ENCODE results near the gene PECR.

PECR gene

DNA sequence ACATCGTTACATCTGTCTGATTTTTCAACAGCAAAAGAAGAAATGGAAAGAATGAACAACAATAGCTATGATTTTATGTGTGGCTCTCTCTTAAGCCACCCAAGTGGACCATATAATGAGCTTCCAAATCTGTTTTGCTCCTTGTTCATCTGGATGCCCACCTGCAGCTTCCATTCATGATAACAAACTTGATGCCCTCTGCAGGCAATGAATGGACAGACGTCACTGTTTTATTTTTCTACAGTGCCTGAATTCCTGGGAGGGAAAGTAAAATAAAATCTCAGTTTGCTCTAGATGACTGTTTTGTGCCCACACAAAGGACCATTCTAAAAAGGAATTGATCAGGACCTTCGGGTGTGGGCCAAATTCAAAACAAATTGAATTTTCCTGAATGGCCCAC is 73.2 kb downstream of the PECR start:
- no peaks in the 10 kb centered on the region for H3K36me3 ChIP-seq (ENCODE audit: control insufficient read depth, insufficient read depth, low read length, severe bottlenecking)
- no peaks in the 10 kb centered on the region for H3K27me3 ChIP-seq (replicated peaks; ENCODE audit: control insufficient read depth, insufficient read depth, low read length)
- H3K9ac ChIP-seq (ENCODE audit: low read length) = no peak overlapping the region
- H3K4me1 ChIP-seq (ENCODE audit: control insufficient read depth, insufficient read depth, low read length) = peaks cover 19% of the 10 kb centered on the region
- DNase-seq (ENCODE audit: low read depth) = no peak
- H3K9me3 ChIP-seq (ENCODE audit: control insufficient read depth, low read length) = no peaks in the 10 kb centered on the region
- no peak overlapping the region for H3K4me3 ChIP-seq (ENCODE audit: low read length)

DNA sequence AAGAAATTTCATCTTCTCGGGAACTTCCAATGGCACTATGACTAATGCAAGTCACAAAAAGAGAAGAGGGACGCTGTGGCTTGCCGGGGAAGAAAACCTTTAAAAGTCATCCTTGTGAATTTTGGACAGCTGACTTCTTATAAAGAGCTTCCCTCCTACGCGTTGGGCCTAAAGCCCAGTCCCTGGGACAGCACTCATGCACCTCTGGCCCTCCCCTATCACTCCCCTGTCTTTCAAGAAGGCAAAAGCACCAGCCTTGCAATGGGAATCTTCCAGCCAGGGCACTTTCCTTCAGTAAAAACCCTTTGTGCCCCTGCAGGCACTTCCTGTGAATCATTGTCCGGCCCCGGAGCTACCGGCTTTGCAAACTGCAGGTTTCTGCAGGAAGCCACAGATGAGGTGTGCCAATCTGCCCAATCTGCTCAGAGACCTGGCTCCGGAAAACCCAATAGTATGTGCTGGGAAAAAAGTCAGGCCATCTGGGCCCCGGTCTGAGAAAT is 75.4 kb downstream of the PECR start:
- Histone ChIP-seq H3K9me3 (ENCODE audit: control insufficient read depth, low read length) (no peaks in the 10 kb centered on the region), H3K9ac (ENCODE audit: low read length) (no peak overlapping the region), H3K4me1 (ENCODE audit: control insufficient read depth, insufficient read depth, low read length) (peaks cover 6% of the 10 kb centered on the region), H3K36me3 (ENCODE audit: control insufficient read depth, insufficient read depth, low read length, severe bottlenecking) (no peaks in the 10 kb centered on the region), H3K4me3 (ENCODE audit: low read length) (no peak overlapping the region), H3K27me3 (replicated peaks; ENCODE audit: control insufficient read depth, insufficient read depth, low read length) (no peaks in the 10 kb centered on the region)
- no peak for DNase-seq (ENCODE audit: low read depth)

DNA sequence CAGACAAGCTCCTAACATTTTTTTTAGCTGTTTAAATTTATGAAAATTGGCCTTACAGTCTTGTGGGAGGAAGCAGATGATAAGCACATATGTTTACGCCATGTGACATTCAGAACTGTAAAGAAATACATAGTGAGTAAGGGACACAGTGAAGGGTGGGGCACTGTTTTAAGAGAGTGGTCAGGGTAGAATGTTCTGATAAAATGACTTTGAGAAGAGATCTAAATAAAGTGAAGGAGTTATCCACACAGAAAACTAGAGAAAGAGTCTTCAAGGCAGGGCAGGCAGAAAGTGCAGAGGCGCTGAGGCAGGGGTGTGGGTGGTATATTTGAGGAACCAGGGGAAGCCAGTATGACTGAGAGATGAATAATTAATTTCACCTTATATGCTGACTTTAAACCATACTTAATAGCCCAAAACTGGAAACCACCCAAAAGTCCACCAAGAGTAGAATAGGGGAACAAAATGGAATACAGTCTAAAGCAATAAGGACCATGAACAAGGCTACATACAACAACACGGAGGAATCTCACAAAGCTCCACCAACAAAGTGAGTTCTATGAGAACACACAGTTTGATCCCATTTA is 76.8 kb downstream of the PECR start:
- no peak overlapping the region for H3K9ac ChIP-seq (ENCODE audit: low read length)
- DNase-seq (ENCODE audit: low read depth) = no peak
- no peaks in the 10 kb centered on the region for H3K9me3 ChIP-seq (ENCODE audit: control insufficient read depth, low read length)

DNA sequence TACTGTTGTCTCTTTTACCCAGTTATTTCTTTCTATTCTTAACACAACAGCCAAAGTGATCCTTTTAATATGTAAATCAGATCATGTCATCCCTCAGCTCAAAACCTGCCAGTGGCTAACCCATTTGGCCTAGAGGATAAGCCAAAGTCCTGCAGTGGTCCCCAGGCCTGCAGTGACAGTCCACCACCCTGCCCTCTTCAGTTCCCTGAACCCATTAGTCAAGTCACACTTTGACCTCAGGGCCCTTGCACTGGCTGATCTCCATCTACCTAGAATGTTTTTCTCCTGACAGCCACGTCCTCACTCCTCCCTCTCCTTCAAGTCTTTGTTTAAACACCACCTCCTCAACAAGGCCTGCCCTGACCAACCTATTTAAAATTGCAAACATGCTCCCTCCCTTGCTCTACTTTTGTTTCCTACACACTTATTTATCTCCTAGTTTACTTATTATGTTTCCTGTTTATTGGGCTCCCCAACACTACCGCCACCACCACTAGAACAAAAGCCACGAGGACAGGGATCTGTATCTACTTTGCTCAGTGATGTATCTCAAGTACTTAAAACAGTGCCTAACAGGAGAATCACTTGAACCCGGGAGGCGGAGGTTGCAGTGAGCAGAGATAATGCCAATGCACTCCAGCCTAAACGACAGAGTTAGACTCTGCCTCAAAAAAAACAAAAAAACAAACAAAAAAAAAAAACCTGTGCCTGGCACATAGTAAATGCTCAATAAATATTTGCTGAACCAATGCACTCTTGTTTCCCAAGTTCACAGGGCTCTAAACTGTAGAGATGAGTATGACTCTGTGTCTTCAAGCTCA is 77.5 kb downstream of the PECR start:
- Histone ChIP-seq H3K4me3 (ENCODE audit: low read length) (no peak overlapping the region), H3K9ac (ENCODE audit: low read length) (no peak overlapping the region), H3K36me3 (ENCODE audit: control insufficient read depth, insufficient read depth, low read length, severe bottlenecking) (peaks cover 8% of the 10 kb centered on the region), H3K4me1 (ENCODE audit: control insufficient read depth, insufficient read depth, low read length) (peaks cover 6% of the 10 kb centered on the region), H3K27me3 (replicated peaks; ENCODE audit: control insufficient read depth, insufficient read depth, low read length) (no peaks in the 10 kb centered on the region), H3K9me3 (ENCODE audit: control insufficient read depth, low read length) (no peaks in the 10 kb centered on the region)
- no peak for DNase-seq (ENCODE audit: low read depth)

More for the DNA sequence above, 76.8 kb downstream of the PECR start:
- Histone ChIP-seq H3K27me3 (replicated peaks; ENCODE audit: control insufficient read depth, insufficient read depth, low read length) (no peaks in the 10 kb centered on the region), H3K4me3 (ENCODE audit: low read length) (no peak overlapping the region), H3K36me3 (ENCODE audit: control insufficient read depth, insufficient read depth, low read length, severe bottlenecking) (peaks cover 5% of the 10 kb centered on the region), H3K4me1 (ENCODE audit: control insufficient read depth, insufficient read depth, low read length) (peaks cover 6% of the 10 kb centered on the region)

DNA sequence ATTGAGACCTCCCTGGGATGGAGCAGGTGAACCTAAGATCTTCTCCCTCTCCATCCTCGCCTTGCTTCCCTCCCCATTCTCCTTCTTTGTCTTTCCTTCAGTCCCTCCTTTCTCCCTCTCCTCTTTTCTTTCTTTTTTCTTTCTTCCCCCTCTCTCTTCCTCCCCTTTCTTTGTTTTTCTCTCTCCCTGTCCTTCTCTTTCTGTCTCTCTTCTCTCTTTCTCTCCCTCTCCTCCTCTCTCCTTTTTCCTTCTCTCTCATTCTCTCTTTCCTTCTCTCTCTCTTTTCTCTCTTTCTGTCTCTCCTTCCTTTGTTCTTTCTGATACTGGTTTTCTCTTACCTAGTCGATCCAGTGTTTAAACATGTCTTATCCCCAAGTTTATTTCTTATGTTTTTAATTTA is 78.9 kb downstream of the PECR start:
- Histone ChIP-seq H3K4me3 (ENCODE audit: low read length) (no peak overlapping the region), H3K9ac (ENCODE audit: low read length) (no peak overlapping the region), H3K36me3 (ENCODE audit: control insufficient read depth, insufficient read depth, low read length, severe bottlenecking) (peaks cover 11% of the 10 kb centered on the region), H3K9me3 (ENCODE audit: control insufficient read depth, low read length) (no peaks in the 10 kb centered on the region), H3K4me1 (ENCODE audit: control insufficient read depth, insufficient read depth, low read length) (peaks cover 6% of the 10 kb centered on the region), H3K27me3 (replicated peaks; ENCODE audit: control insufficient read depth, insufficient read depth, low read length) (no peaks in the 10 kb centered on the region)
- no peak for DNase-seq (ENCODE audit: low read depth)

DNA sequence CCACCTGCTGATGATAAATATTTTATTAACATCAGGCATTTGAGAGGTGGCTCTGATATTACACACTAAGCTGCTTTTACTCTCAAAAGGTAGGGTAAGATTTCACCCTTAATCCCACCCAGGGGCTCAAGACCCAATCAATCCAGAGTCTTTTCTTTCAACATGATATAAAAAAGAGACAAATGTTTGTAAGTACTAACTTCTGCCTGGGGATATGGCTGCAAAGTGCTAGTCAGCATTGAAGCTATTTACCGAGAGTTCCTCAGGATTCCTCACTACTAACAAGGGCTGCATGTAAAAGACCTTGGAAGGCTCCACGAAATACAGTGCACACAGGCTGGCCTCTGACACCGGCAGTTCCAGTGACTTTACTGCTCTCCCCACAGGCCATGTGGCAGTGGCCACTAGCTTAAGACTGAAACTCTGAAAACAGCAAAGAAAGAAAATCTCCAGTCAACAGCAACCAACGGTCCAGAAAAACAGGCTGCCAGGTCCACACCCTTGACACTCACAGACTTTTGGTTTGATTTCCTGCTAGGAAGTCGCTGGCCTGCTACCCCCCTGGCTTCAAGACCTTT is 79.4 kb downstream of the PECR start:
- Histone ChIP-seq H3K4me1 (ENCODE audit: control insufficient read depth, insufficient read depth, low read length) (peaks cover 6% of the 10 kb centered on the region), H3K4me3 (ENCODE audit: low read length) (no peak overlapping the region), H3K9me3 (ENCODE audit: control insufficient read depth, low read length) (no peaks in the 10 kb centered on the region), H3K27me3 (replicated peaks; ENCODE audit: control insufficient read depth, insufficient read depth, low read length) (no peaks in the 10 kb centered on the region), H3K36me3 (ENCODE audit: control insufficient read depth, insufficient read depth, low read length, severe bottlenecking) (peaks cover 17% of the 10 kb centered on the region), H3K9ac (ENCODE audit: low read length) (no peak overlapping the region)
- DNase-seq (ENCODE audit: low read depth) = no peak

DNA sequence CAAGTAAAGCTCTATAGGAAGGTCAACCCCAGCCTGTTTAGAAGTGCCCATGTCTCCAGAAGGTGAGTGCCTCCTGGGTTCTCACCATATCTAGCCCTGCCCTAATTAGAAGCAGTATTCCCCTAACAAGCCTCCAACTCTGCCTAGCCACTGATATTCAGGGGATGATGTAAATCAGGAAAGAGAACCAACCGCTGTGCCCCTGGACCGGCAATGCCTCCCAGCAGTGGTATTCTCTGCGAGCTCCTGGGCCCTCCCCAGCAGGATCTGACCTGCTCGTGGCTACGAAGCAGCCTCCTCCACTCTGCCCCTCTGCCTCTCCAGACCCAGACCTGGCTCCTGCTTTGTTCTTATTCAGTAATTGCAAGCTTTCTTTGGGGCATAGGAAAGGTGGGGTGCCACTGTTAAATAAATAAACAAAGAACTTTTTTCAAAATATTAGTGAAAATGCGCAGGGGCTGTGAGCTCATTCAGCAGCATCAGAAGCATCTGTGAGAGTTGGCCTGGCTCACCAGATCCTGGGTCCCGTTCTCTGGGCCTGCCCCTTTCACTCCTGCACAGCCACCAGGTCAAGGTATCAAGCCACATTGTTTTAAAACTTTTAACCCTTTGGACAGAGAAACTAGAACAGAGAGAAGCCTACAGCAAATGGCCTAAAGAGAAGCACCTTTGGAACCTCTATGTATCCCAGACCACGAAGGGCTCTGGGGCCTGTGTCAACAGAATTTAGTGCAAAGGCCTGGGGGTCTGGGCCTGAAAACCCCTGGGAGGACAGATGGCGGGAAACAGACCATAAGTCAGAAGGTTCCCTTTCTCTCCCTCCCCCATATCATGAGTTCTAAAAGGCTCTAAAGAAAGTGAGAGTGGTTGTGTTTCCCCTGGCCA is 80.2 kb downstream of the PECR start:
- H3K36me3 ChIP-seq (ENCODE audit: control insufficient read depth, insufficient read depth, low read length, severe bottlenecking) = peaks cover 20% of the 10 kb centered on the region
- H3K4me1 ChIP-seq (ENCODE audit: control insufficient read depth, insufficient read depth, low read length) = peaks cover 6% of the 10 kb centered on the region
- H3K9me3 ChIP-seq (ENCODE audit: control insufficient read depth, low read length) = no peaks in the 10 kb centered on the region
- no peak overlapping the region for H3K9ac ChIP-seq (ENCODE audit: low read length)
- no peak overlapping the region for H3K4me3 ChIP-seq (ENCODE audit: low read length)
- DNase-seq (ENCODE audit: low read depth) = no peak
- no peaks in the 10 kb centered on the region for H3K27me3 ChIP-seq (replicated peaks; ENCODE audit: control insufficient read depth, insufficient read depth, low read length)

DNA sequence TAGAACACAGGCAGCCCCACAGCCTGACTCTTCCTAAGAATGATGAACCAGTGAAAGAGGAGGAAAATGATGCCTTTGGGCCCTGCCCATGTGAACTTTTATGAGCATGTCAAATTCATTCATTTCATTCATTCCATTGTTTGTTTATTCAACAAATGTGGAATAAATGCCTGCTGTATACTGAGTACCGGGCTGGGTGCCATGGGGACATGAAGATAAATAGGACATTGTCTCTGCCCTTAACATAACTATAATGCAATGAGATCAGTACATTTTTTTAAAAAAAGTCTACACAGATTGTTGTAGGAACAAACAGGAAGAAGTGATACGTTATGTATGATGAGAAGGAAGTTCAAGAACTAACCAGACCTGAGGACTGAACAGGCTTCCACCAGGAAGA is 83.0 kb downstream of the PECR start:
- no peaks in the 10 kb centered on the region for H3K27me3 ChIP-seq (replicated peaks; ENCODE audit: control insufficient read depth, insufficient read depth, low read length)
- H3K9ac ChIP-seq (ENCODE audit: low read length) = no peak overlapping the region
- H3K36me3 ChIP-seq (ENCODE audit: control insufficient read depth, insufficient read depth, low read length, severe bottlenecking) = peaks cover 27% of the 10 kb centered on the region
- H3K9me3 ChIP-seq (ENCODE audit: control insufficient read depth, low read length) = no peaks in the 10 kb centered on the region
- H3K4me3 ChIP-seq (ENCODE audit: low read length) = no peak overlapping the region
- peaks cover 4% of the 10 kb centered on the region for H3K4me1 ChIP-seq (ENCODE audit: control insufficient read depth, insufficient read depth, low read length)
- peak; percentile 70 for DNase-seq (ENCODE audit: low read depth)

DNA sequence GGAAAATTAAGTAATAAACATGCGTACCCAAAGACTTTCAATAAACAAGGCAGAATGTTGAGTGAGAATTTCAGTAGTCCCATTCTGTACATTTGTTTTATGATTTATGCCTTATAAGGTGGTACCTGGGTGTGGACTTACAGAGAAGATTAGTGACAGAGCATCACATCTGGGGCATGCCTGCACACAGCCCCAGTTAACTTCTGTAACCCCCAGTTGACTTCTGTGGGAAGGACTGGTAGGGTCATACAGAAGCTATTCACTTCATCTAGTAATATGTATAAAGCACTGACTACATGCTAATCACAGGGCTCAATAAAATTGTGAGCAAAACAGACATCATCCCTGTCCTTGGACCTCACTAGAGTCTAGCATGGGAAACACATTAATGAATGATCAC is 84.4 kb downstream of the PECR start:
- H3K9me3 ChIP-seq (ENCODE audit: control insufficient read depth, low read length) = no peaks in the 10 kb centered on the region
- H3K9ac ChIP-seq (ENCODE audit: low read length) = no peak overlapping the region
- peaks cover 4% of the 10 kb centered on the region for H3K4me1 ChIP-seq (ENCODE audit: control insufficient read depth, insufficient read depth, low read length)
- DNase-seq (ENCODE audit: low read depth) = no peak
- H3K27me3 ChIP-seq (replicated peaks; ENCODE audit: control insufficient read depth, insufficient read depth, low read length) = no peaks in the 10 kb centered on the region
- no peak overlapping the region for H3K4me3 ChIP-seq (ENCODE audit: low read length)
- peaks cover 27% of the 10 kb centered on the region for H3K36me3 ChIP-seq (ENCODE audit: control insufficient read depth, insufficient read depth, low read length, severe bottlenecking)

DNA sequence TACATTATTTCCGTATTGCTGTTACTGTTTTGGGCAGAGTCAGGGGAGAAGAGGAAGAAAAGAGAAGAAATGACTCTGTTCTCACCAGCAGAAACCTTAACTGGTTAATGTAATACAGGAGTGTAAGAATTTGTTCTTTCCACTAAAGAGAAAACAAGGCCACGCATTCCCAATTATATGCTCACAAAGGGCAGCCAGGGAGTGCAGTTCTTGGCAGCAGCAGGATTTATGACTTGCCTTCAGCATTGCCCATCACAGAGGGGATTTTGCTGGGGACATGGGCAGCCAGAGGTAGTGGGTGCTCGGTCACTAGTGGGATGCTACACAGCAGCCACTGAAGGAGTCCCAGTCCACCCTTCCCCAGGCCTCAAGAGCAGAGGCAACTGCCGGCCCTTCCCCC is 86.7 kb downstream of the PECR start:
- Histone ChIP-seq H3K9me3 (ENCODE audit: control insufficient read depth, low read length) (no peaks in the 10 kb centered on the region), H3K9ac (ENCODE audit: low read length) (no peak overlapping the region), H3K27me3 (replicated peaks; ENCODE audit: control insufficient read depth, insufficient read depth, low read length) (no peaks in the 10 kb centered on the region), H3K4me3 (ENCODE audit: low read length) (no peak overlapping the region), H3K36me3 (ENCODE audit: control insufficient read depth, insufficient read depth, low read length, severe bottlenecking) (peaks cover 22% of the 10 kb centered on the region), H3K4me1 (ENCODE audit: control insufficient read depth, insufficient read depth, low read length) (peaks cover 4% of the 10 kb centered on the region)
- DNase-seq (ENCODE audit: low read depth) = peak; percentile 86
